GM23338 (cell line): ENCODE measurements around the gene OFD1. TPM values are rescaled to one million over a fixed set of nuclear protein-coding genes. Genes with fewer than 3 reads are reported as not detected.

Source experiments
- CREB1 ChIP-seq: fragments of 250-450 bp; sonication (Bioruptor Pico); IDR thresholded peaks from 2 replicates; pipeline ENCODE4 v1.5.0; 2020; ENCODE audit warnings: low read depth, mild to moderate bottlenecking, moderate library complexity
- EZH2 ChIP-seq: fragments of 200-600 bp; sonication (generic); IDR thresholded peaks from one replicate; pipeline ENCODE4 v1.8.0; 2017; ENCODE audit warnings: antibody characterized with exemption, mild to moderate bottlenecking, low read depth; ENCODE audit not compliant: unreplicated experiment
- EZH2phosphoT487 ChIP-seq: fragments of 200-600 bp; sonication (generic); IDR thresholded peaks from one replicate; pipeline ENCODE4 v1.8.1; 2018; ENCODE audit warnings: antibody characterized with exemption; ENCODE audit not compliant: unreplicated experiment
- JUNB ChIP-seq: IDR thresholded peaks from one replicate; pipeline ENCODE4 v1.6.1; 2016; ENCODE audit warnings: antibody characterized with exemption; ENCODE audit not compliant: unreplicated experiment
- POLR2AphosphoS5 ChIP-seq: IDR thresholded peaks from 2 replicates; pipeline ENCODE4 v1.6.1; 2016; ENCODE audit warnings: antibody characterized with exemption, low read depth
- REST ChIP-seq: IDR thresholded peaks from one replicate; pipeline ENCODE4 v1.6.1; 2018; ENCODE audit warnings: antibody characterized with exemption; ENCODE audit not compliant: unreplicated experiment
- STAT1 ChIP-seq: IDR thresholded peaks from one replicate; pipeline ENCODE4 v1.6.1; 2016; ENCODE audit warnings: antibody characterized with exemption; ENCODE audit not compliant: unreplicated experiment
- ZNF331 ChIP-seq: fragments of 250-450 bp; sonication (Bioruptor Pico); IDR thresholded peaks from 2 replicates; pipeline ENCODE4 v1.5.0; 2020; ENCODE audit warnings: low read depth, mild to moderate bottlenecking, moderate library complexity
- polyA plus RNA-seq: library from polyadenylated mRNA; unstranded; fragments of >200 nt; fragmentation: Nextera tagmentation; extraction: Ambion mirVana; gene quantifications from 2 replicates; pipeline ENCODE4 v1.2.1, GENCODE V29; 2016
- total RNA-seq: library from RNA; depleted of rRNA; stranded (reverse); fragments of >200 nt; shearing (Covaris generic); gene quantifications from 2 replicates; pipeline ENCODE4 v1.2.3, GENCODE V29; 2014
- TF ChIP-seq, protein P1 (sequence below): fragments of 250-450 bp; sonication (Bioruptor Pico); IDR thresholded peaks from 2 replicates; pipeline ENCODE4 v1.5.0; 2020; ENCODE audit warnings: mild to moderate bottlenecking, moderate library complexity
- TF ChIP-seq, protein P2 (sequence below), 2 experiments: fragments of 200-600 bp in 1 of 2; sonication (generic) in 1 of 2; conservative IDR thresholded peaks; 2 replicates each; pipeline versions ENCODE4 v1.5.1 to v1.6.1; 2016 to 2017; ENCODE audit warnings: antibody characterized with exemption in 2 of 2, low read depth in 2 of 2, mild to moderate bottlenecking in 2 of 2, moderate library complexity in 1 of 2

Gene OFD1
- total and polyA plus RNA-seq, 2 experiments from 2014 or later, result 21.2 to 55.0 TPM

- TF ChIP-seq, protein P1, sequence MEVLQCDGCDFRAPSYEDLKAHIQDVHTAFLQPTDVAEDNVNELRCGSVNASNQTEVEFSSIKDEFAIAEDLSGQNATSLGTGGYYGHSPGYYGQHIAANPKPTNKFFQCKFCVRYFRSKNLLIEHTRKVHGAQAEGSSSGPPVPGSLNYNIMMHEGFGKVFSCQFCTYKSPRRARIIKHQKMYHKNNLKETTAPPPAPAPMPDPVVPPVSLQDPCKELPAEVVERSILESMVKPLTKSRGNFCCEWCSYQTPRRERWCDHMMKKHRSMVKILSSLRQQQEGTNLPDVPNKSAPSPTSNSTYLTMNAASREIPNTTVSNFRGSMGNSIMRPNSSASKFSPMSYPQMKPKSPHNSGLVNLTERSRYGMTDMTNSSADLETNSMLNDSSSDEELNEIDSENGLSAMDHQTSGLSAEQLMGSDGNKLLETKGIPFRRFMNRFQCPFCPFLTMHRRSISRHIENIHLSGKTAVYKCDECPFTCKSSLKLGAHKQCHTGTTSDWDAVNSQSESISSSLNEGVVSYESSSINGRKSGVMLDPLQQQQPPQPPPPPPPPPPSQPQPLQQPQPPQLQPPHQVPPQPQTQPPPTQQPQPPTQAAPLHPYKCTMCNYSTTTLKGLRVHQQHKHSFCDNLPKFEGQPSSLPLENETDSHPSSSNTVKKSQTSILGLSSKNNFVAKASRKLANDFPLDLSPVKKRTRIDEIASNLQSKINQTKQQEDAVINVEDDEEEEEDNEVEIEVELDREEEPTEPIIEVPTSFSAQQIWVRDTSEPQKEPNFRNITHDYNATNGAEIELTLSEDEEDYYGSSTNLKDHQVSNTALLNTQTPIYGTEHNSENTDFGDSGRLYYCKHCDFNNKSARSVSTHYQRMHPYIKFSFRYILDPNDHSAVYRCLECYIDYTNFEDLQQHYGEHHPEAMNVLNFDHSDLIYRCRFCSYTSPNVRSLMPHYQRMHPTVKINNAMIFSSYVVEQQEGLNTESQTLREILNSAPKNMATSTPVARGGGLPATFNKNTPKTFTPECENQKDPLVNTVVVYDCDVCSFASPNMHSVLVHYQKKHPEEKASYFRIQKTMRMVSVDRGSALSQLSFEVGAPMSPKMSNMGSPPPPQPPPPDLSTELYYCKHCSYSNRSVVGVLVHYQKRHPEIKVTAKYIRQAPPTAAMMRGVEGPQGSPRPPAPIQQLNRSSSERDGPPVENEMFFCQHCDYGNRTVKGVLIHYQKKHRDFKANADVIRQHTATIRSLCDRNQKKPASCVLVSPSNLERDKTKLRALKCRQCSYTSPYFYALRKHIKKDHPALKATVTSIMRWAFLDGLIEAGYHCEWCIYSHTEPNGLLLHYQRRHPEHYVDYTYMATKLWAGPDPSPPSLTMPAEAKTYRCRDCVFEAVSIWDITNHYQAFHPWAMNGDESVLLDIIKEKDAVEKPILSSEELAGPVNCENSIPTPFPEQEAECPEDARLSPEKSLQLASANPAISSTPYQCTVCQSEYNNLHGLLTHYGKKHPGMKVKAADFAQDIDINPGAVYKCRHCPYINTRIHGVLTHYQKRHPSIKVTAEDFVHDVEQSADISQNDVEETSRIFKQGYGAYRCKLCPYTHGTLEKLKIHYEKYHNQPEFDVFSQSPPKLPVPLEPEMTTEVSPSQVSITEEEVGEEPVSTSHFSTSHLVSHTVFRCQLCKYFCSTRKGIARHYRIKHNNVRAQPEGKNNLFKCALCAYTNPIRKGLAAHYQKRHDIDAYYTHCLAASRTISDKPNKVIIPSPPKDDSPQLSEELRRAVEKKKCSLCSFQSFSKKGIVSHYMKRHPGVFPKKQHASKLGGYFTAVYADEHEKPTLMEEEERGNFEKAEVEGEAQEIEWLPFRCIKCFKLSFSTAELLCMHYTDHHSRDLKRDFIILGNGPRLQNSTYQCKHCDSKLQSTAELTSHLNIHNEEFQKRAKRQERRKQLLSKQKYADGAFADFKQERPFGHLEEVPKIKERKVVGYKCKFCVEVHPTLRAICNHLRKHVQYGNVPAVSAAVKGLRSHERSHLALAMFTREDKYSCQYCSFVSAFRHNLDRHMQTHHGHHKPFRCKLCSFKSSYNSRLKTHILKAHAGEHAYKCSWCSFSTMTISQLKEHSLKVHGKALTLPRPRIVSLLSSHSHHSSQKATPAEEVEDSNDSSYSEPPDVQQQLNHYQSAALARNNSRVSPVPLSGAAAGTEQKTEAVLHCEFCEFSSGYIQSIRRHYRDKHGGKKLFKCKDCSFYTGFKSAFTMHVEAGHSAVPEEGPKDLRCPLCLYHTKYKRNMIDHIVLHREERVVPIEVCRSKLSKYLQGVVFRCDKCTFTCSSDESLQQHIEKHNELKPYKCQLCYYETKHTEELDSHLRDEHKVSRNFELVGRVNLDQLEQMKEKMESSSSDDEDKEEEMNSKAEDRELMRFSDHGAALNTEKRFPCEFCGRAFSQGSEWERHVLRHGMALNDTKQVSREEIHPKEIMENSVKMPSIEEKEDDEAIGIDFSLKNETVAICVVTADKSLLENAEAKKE (CRISPR knock-in tag), result no peak
- TF ChIP-seq POLR2AphosphoS5 (no peak), REST (no peak), JUNB (no peak), ZNF331 (no peak), CREB1 (CRISPR knock-in tag) (no peak), STAT1 (no peak), EZH2phosphoT487 (no peak), EZH2 (no peak)
- TF ChIP-seq, protein P2, sequence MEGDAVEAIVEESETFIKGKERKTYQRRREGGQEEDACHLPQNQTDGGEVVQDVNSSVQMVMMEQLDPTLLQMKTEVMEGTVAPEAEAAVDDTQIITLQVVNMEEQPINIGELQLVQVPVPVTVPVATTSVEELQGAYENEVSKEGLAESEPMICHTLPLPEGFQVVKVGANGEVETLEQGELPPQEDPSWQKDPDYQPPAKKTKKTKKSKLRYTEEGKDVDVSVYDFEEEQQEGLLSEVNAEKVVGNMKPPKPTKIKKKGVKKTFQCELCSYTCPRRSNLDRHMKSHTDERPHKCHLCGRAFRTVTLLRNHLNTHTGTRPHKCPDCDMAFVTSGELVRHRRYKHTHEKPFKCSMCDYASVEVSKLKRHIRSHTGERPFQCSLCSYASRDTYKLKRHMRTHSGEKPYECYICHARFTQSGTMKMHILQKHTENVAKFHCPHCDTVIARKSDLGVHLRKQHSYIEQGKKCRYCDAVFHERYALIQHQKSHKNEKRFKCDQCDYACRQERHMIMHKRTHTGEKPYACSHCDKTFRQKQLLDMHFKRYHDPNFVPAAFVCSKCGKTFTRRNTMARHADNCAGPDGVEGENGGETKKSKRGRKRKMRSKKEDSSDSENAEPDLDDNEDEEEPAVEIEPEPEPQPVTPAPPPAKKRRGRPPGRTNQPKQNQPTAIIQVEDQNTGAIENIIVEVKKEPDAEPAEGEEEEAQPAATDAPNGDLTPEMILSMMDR (conservative IDR thresholded peaks at IDR 0.05; ENCODE audit: low read depth in 2 of 2), result no peak
Observed at GRCh38 chrX:13770013-13770535, 35.5 kb downstream of the OFD1 start (continued).
